ENCODE measurements around the gene THPO. TPM values are rescaled to one million over a fixed set of nuclear protein-coding genes. Genes with fewer than 3 reads are reported as not detected.

The THPO gene
- total and polyA plus RNA-seq, 9 of the 15 experiments (the other 6 are each of a cell fraction or from before 2014, with no cell fraction given), result 0.11 to 1.1 (median 0.35) TPM; not detected in 1

DNA sequence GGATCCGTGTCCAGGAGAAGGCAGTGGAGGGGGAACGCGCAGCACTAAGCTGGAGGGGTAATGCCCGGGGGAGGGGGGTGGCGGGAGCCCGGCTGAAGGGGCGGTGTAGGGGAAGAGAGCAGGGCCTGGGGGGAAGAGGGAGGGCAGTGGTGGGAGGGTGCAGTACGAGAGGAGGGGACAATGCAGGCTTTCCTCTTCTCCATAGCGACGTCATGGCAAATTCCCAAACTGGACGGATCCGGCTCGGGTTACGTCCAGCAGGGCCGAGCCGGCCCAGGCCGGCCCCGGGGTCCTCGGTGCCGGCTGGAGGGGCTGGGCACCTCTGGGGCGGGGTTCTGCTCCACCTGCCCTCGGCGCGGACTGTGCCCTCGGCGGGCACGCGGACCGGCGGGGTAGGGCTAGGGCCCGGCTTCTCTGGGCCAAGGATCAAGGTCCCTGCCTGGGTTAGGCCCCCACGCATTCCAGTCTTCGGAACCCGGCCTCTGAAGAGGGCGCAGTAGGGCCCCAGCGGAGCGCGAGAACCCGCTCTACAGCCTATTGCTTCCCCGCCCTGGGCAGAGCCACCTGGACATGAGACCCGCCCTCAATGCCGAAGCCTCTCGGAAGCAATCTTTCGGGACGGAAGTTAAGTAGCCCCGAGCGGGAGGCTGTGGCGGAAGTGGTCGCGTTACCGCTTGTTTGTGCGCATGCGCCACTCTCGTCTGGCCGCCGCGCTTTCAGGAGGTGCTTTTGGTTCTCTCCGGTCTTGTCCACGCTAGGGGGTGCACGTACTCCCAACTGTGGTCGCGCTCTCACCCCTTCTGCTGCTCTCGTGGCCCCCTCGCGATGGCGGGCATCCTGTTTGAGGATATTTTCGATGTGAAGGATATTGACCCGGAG lies 15.1 kb downstream of the THPO start (continued):
- TF ChIP-seq, protein P1, sequence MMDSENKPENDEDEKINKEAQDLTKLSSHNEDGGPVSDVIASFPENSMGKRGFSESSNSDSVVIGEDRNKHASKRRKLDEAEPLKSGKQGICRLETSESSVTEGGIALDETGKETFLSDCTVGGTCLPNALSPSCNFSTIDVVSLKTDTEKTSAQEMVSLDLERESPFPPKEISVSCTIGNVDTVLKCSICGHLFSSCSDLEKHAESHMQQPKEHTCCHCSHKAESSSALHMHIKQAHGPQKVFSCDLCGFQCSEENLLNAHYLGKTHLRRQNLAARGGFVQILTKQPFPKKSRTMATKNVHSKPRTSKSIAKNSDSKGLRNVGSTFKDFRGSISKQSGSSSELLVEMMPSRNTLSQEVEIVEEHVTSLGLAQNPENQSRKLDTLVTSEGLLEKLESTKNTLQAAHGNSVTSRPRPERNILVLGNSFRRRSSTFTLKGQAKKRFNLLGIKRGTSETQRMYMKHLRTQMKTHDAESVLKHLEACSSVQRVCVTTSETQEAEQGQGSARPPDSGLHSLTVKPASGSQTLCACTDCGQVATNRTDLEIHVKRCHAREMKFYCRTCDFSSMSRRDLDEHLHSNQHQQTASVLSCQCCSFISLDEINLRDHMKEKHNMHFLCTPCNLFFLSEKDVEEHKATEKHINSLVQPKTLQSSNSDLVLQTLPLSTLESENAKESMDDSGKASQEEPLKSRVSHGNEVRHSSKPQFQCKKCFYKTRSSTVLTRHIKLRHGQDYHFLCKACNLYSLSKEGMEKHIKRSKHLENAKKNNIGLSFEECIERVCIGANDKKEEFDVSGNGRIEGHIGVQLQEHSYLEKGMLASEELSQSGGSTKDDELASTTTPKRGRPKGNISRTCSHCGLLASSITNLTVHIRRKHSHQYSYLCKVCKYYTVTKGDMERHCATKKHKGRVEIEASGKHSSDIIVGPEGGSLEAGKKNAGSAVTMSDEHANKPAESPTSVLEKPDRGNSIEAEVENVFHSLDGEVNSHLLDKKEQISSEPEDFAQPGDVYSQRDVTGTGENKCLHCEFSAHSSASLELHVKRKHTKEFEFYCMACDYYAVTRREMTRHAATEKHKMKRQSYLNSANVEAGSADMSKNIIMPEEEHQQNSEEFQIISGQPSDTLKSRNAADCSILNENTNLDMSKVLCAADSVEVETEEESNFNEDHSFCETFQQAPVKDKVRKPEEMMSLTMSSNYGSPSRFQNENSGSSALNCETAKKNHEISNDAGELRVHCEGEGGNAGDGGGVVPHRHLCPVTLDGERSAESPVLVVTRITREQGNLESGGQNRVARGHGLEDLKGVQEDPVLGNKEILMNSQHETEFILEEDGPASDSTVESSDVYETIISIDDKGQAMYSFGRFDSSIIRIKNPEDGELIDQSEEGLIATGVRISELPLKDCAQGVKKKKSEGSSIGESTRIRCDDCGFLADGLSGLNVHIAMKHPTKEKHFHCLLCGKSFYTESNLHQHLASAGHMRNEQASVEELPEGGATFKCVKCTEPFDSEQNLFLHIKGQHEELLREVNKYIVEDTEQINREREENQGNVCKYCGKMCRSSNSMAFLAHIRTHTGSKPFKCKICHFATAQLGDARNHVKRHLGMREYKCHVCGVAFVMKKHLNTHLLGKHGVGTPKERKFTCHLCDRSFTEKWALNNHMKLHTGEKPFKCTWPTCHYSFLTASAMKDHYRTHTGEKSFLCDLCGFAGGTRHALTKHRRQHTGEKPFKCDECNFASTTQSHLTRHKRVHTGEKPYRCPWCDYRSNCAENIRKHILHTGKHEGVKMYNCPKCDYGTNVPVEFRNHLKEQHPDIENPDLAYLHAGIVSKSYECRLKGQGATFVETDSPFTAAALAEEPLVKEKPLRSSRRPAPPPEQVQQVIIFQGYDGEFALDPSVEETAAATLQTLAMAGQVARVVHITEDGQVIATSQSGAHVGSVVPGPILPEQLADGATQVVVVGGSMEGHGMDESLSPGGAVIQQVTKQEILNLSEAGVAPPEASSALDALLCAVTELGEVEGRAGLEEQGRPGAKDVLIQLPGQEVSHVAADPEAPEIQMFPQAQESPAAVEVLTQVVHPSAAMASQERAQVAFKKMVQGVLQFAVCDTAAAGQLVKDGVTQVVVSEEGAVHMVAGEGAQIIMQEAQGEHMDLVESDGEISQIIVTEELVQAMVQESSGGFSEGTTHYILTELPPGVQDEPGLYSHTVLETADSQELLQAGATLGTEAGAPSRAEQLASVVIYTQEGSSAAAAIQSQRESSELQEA (IDR thresholded peaks at IDR 0.05; ENCODE audit: low read depth), result no peak
- TF ChIP-seq, protein P2, sequence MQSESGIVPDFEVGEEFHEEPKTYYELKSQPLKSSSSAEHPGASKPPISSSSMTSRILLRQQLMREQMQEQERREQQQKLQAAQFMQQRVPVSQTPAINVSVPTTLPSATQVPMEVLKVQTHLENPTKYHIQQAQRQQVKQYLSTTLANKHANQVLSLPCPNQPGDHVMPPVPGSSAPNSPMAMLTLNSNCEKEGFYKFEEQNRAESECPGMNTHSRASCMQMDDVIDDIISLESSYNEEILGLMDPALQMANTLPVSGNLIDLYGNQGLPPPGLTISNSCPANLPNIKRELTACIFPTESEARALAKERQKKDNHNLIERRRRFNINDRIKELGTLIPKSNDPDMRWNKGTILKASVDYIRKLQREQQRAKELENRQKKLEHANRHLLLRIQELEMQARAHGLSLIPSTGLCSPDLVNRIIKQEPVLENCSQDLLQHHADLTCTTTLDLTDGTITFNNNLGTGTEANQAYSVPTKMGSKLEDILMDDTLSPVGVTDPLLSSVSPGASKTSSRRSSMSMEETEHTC (IDR thresholded peaks at IDR 0.05), result no peak
- TF ChIP-seq ZKSCAN3 (CRISPR knock-in tag; IDR thresholded peaks at IDR 0.05) (no peak), NR2F6 (CRISPR knock-in tag; IDR thresholded peaks at IDR 0.05) (no peak), ZNF274 (IDR thresholded peaks at IDR 0.05; ENCODE audit: borderline replicate concordance, low read depth, low read length) (no peak), XRCC3 (IDR thresholded peaks at IDR 0.05) (no peak), PHF8 (IDR thresholded peaks at IDR 0.05; ENCODE audit: borderline replicate concordance, low read length) (peak; percentile 67; the same call in 1 of the 2 replicates), ESRRA (IDR thresholded peaks at IDR 0.05; ENCODE audit: borderline replicate concordance, low read depth) (peak; percentile 78; the same call in 1 of the 2 replicates), ILK (tag; IDR thresholded peaks at IDR 0.05; ENCODE audit: borderline replicate concordance, low read depth) (no peak)
- TF ChIP-seq, protein P3, sequence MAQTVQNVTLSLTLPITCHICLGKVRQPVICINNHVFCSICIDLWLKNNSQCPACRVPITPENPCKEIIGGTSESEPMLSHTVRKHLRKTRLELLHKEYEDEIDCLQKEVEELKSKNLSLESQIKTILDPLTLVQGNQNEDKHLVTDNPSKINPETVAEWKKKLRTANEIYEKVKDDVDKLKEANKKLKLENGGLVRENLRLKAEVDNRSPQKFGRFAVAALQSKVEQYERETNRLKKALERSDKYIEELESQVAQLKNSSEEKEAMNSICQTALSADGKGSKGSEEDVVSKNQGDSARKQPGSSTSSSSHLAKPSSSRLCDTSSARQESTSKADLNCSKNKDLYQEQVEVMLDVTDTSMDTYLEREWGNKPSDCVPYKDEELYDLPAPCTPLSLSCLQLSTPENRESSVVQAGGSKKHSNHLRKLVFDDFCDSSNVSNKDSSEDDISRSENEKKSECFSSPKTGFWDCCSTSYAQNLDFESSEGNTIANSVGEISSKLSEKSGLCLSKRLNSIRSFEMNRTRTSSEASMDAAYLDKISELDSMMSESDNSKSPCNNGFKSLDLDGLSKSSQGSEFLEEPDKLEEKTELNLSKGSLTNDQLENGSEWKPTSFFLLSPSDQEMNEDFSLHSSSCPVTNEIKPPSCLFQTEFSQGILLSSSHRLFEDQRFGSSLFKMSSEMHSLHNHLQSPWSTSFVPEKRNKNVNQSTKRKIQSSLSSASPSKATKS (CRISPR knock-in tag; IDR thresholded peaks at IDR 0.05), result no peak

Measured in K562 (cell line).